GM19035 (cell line): Measurements from ENCODE around the gene IL34.
"Not testable (repeated sequence)": the region's sequence is repeated elsewhere in the genome, so short reads cannot be mapped to it uniquely, and the experiment has no call there.

Source experiments
- ATAC-seq: cut with Tn5 transposase; IDR thresholded peaks from one replicate; pipeline ENCODE4 v1.9.1; 2021; ENCODE audit not compliant: unreplicated experiment

IL34 gene

GRCh38 chr16:70630960-70631745 is 15.2 kb upstream of the IL34 start:
- ATAC-seq: no peak

GRCh38 chr16:70632273-70632672 is 14.1 kb upstream of the IL34 start:
- ATAC-seq: no peak

- ATAC-seq: not testable (repeated sequence)
These were observed 12.7 kb upstream of the IL34 start for GRCh38 chr16:70633617-70634016.

- ATAC-seq: no peak
These were observed 11.5 kb upstream of the IL34 start for GRCh38 chr16:70634861-70635260.

- no peak for ATAC-seq
These were observed 10.9 kb upstream of the IL34 start for GRCh38 chr16:70635336-70636016.

GRCh38 chr16:70638814-70639792 is 7.3 kb upstream of the IL34 start:
- ATAC-seq: no peak

GRCh38 chr16:70642633-70643032 is 3.7 kb upstream of the IL34 start:
- no peak for ATAC-seq

GRCh38 chr16:70643264-70643663 is 3.1 kb upstream of the IL34 start:
- ATAC-seq: not testable (repeated sequence)

- no peak for ATAC-seq
These were observed 1.4 kb upstream of the IL34 start for GRCh38 chr16:70644763-70645597.

GRCh38 chr16:70647441-70648359 is 1.3 kb downstream of the IL34 start:
- ATAC-seq: no peak

- no peak for ATAC-seq
These were observed 2.2 kb downstream of the IL34 start for GRCh38 chr16:70648606-70649005.

GRCh38 chr16:70649300-70649699 is 2.9 kb downstream of the IL34 start:
- ATAC-seq: no peak

GRCh38 chr16:70650216-70650615 is 3.9 kb downstream of the IL34 start:
- no peak for ATAC-seq

- no peak for ATAC-seq
These were observed 5.2 kb downstream of the IL34 start for GRCh38 chr16:70651524-70651923.

- ATAC-seq: no peak
These were observed 6.0 kb downstream of the IL34 start for GRCh38 chr16:70652322-70652721.

GRCh38 chr16:70653406-70653805 is 7.0 kb downstream of the IL34 start:
- no peak for ATAC-seq

- no peak for ATAC-seq
These were observed 7.7 kb downstream of the IL34 start for GRCh38 chr16:70653809-70654771.

GRCh38 chr16:70656065-70656711 is 9.8 kb downstream of the IL34 start:
- no peak for ATAC-seq
